ENCODE results near the gene TLR7.

The TLR7 gene

DNA sequence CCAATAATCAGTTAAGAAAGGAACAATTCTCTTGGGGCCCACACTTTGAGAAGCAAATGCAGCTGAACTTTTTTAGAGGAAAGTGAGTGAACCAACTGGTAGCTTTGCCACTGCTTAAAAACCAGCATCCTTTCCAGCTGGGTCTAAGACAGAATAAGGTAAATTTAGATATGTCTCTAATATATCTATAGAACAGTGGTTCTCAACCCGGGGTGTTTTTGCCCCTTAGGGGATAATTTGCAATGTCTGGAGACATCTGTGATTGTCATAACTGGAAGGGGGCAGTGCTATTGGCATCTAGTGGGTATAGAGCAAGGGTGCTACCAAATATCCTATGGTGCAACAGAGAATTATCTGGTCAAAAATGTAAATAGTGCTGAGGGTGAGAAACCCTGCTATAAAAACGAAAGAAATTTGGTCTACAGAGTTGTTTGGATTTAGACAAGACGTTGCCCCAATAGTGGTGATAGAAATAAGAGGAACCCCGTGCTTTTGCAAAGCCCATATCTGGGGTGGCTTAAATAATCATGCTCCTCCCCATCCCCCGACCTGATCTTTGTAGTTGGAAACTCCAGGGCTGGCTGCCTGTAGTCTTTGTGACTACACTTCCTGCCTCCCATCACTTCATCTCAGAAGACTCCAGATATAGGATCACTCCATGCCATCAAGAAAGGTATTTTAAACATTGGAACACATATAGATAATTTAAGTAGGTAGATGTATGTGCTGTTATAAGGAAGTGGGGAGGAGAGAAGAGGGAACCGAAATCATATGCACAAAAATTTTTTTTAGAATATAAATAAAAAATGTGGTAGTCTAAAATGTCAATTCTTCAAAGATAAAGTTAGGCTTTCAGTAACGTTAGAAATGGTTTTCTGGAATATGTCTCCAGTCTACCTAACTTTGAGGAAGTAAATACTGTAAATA is at the start of gene TLR7:
Gene TLR7 (plus strand): TSS at position 622 of the 927 bp plus-strand sequence. CDS start 507 bp downstream, outside the sequence.
- DNase-seq (ENCODE audit: low spot score) = no peak

DNA sequence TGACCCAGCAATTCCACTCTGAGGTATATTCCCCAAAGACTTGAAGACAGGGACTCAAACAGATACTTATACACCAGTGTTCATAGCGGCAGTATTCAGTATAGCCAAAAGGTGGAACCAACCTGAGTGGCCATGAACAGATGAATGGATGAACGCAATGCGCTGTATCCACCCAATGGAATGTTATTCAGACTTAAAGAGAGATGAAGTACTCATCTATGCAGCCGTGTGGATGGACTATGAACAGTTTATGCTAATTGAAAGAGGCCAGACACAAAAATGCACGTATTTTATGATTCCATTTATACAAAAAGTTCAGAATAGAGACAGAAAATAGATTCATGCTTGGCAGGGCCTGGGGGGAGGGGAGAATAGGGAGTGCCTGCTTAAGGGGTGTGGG is 49.3 kb upstream of the TLR7 start:
- DNase-seq (ENCODE audit: low spot score) = no peak

DNA sequence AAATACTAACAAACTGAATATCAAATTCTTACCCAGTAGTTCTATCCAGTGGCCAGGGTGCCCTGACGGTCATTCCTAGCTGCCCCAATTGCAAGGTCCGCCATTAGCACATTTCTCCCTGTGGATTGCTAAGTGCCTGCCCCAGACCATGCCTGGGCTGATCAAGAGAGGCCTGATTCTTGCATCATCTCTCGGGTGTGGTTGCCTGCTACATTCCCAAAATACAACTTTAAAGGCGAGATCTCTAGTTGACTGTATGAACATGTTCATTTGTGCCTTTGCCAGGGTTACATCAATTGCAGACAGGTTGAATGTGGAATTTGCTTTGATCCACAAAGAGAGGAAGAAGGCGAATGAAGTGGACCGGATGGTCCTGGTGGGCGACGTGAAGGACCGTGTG is 47.6 kb upstream of the TLR7 start:
- DNase-seq (ENCODE audit: low spot score) = no peak

DNA sequence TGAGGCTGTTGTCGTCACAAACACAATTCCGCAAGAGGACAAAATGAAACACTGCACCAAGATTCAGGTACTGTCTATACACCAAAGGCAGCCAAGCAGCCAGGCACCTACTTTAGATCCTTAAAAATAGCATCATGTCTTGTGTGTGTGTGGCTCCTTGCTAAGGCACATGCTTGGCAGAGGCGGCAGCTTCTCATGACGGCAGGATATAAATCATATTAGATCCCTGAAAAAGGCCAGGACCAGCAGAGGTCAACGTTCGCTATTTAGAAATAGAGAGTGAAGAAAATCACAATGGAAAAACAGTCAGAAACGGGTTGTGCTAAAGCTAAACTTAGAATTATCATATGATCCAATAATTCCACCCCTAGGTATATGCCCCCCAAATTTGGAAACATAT is 46.1 kb upstream of the TLR7 start:
- no peak for DNase-seq (ENCODE audit: low spot score)

DNA sequence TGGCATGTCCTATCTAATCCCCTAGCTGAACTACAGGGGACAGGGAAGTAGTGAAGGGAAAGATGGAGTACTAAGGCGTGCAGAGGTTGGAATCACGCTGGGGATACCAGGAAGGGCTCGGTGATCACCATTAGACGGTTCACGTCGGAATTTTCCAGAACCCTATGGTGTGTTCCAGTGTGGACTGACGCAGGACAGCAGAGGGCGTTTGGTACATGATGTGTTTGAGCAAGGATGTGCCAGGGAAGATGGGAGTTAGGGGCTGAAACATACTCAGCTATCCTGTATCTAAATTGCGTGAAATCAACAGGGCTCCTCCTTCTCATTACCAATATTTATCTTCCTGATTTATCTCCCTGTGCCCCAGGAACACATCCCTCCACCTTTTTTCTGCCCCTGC is 41.9 kb upstream of the TLR7 start:
- DNase-seq (ENCODE audit: low spot score) = no peak

DNA sequence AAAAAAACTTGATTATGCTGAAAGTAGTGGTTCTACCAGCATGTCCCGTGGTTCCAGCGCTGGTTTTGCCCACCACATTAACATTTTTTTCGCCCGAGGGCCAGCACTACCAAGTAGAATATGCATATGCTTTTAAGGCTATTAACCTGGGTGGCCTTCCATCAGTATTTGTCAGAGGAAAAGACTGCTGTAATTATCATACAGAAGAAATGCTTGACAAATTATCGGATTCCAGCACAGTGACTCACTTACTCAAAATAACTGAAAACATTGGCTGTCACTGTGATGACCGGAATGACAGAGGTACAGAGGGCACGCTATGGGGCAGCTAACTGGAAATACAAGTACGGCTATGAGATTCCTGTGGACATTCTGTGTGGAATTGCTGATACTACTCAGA is 41.1 kb upstream of the TLR7 start:
- DNase-seq (ENCODE audit: low spot score) = no peak

DNA sequence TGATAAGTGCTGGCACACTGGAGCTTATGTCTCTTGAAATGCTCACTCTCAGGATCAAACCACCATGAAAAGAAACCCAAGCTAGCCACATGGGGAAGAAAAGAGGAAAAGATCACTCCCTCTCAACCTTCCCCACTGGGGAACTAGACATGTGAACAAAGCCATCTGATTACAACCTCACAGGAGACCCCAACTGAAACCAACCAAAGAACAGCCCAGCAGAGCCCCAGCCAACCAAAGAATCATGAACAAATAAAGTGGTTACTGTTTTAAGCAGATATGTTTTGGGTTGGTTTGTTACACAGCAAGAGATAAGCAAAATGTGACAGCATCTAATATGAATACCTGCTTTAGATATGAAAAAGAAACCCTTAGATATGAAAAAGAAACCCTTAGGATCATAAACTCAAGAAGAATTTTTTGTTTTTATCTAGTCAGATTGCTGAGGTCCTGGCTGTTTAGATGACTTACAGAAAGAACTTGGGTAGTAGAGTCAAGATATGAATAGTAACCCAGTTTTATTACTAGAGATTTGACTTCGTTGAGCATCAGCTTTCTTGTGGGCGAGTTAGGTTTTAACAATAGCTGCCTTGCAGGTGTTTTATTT is 23.7 kb upstream of the TLR7 start:
- DNase-seq (ENCODE audit: low spot score) = no peak

DNA sequence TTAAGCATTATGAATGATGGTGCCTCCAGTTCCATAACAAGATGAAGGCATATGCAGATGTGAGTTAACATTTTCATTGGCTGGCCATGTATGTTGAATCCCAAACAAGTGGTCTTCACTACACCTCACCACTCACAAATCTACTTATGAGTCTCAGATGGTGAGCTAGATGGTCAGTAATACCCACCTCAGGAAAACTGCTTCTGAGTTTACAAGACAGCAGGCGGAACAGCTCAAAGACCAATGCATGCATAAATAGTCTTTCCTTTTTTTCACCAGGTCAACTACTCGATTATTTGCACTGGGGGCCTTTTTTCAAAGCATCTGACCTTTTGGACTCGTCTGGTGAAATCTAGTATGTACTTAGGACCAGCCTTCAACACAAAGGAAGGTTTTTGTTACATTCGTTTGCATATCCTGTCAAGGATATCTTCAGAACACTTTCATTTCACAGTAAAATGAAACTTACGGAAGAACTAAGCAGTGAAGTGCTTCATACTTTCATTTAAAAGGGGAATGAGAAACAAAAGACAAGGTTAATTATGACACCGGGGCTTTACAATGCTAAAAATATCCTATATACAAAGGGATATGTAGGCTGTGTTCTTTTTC is 23.1 kb upstream of the TLR7 start:
- DNase-seq (ENCODE audit: low spot score) = no peak

DNA sequence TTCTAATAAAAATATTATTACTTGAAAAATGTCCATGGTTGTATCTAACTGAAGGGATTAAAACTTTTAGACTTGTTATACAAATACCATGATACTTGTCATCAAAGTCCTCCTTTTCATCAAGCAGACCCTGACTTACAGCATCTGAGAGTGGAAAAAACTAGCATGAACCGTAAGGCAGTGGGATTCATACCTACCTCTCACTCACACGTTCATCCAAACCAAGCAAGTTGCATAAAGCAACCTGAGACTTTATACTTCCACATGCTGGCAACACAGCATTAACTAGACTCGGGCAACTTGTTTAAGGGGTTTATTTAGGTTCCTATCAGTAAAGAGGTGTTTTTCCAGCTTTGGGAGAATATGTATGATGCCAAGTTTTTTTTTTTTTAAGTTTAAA is 22.6 kb upstream of the TLR7 start:
- no peak for DNase-seq (ENCODE audit: low spot score)

DNA sequence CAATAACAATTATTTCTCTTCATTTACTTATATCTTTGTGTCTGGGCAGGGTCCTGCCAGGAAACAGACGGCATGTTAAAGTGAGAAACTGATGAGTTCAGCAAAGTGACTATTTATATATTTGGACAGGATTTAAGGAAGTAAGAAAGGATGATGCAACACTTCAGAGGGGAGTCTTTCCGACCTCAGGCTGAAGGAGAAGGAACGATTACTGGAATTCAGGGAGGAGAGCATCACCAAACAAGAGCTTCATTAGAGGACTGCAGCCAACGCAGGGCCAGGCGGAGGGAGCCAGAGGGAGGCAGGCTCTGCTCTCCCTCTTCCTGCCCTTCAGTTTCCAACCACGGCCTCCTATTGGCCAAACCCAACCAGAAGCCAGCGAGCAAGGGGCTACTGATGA is 1.5 kb upstream of the TLR7 start:
- DNase-seq (ENCODE audit: low spot score) = no peak

DNA sequence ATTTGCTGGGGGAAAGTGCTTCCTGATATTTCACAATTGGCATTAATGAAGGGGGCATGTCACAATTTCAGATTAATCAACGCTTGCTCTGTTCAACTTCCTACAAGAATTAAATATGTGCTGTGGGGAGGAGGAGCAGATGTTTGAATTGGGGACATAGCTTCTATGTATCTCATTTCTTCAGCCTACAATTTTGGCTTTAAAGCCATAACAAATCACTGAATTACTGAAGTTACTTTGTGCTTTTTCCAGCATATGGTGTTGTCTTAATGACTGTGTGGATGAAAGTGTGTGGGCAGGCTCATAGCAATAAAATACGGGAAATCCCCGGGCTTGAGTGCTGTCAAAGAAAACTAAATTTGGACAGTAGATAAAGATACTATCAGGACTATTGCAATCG is 813 bp downstream of the TLR7 start:
- DNase-seq (ENCODE audit: low spot score) = no peak

DNA sequence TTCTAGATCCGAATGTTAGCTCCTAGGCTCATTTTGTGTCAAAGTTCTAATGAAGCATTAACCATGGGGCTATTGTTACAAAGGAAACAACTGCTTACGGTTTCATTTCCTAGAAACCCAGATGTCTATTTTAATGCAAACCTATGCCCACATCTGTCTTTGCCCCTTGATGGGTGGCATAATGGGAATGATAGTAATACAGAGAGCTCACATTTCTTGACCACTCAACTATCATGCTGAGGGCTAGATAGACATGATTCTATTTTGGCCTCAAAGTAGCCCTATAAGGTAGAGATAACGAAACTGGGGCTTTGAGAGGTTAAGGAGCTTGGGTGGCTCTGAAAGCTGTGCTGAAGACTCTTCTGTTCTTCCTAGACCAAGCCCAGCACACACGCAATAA is 1.9 kb downstream of the TLR7 start:
- no peak for DNase-seq (ENCODE audit: low spot score)

DNA sequence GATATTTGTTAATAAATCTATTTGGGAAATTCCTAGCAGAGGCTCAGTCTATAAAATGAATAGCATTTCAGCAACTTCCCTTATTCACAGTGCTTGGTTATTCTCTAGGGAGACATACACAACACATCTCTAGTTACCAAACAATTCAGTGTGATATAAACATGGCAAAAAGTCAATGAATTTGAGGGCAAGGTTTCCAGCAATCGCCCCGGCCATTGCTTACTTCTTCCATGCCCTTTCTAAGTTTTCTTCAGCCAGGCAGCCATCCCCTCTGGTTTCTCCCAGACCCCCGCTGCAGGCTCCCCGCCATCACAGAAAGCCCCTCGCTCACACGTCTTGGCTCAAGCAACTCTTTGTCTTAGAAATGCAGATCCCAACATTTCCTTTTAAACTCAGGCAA is 4.4 kb downstream of the TLR7 start:
- DNase-seq (ENCODE audit: low spot score) = no peak

DNA sequence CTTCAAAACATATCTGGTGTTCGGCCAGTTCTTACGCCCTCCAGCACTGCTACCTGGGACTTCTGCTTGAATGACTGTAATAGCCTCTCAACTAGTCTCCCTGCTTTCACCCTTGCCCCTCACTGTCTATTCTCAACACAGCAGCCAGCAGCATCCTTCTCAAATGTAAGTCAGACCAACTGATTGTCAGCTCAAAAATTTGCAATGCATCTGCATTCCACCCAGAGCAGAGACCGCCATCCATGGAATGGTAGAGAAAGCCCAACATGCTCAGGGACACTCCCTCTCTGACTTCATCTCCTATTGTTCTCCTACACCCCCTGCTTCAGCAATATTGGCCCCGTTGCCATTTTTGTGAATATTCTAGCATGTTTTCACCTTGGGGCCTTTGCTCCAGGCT is 5.9 kb downstream of the TLR7 start:
- DNase-seq (ENCODE audit: low spot score) = no peak

DNA sequence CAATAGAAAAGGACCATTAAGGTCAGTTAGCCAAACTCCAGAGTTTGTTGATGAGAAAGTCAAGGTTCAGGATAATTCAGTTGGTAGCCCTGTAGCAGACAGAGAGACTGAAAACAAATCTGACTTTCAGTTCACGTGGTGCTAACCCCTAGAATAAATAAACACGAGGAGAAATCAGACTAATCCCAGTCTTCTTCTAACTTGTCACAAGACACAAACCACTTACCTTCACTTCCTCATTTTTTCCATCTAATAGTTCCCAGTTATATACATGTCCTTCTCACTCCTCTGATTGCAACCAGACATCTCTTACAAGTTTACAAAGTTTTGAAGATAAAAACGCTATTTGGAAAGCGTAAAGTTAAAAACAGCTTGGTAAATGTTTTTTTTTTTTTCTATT is 7.7 kb downstream of the TLR7 start:
- no peak for DNase-seq (ENCODE audit: low spot score)

DNA sequence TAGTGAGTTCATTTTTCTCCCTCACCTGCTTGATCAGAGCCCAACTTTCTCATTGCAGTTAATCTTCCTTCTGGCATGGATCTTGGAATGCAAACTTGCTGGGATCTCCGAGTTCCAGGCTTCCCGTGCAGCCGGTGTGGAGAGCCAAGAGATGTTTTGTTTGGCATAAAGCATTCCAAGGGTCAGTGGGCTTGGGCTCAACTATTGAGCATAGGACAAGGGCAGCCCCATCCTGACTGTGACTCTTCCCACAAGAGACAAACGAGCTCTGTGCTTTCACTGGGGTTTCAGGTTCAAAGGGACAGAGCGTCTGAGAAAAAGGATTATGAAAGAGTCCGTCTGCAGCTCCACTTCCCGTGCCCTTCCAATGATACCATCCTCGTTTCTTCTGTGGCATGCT is 10.5 kb downstream of the TLR7 start:
- DNase-seq (ENCODE audit: low spot score) = no peak

DNA sequence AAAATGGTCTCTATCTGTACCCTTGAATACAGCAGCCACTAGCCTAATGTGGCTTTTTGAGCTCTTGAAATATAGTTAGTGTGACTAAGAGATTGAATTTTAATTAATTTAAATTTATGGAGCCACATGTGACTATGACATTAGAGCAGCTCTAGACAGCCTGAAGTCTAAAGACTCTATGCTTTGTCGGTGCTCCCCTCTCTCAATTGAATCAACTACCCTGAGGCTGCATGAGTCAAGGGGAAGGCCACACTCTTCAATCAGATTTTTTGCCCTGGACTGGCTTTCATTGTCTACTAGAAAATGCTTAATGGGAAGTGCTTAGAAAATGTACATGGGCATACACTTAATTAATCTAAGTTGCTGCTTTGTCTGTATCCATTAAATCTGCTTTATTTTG is 11.7 kb downstream of the TLR7 start:
- no peak for DNase-seq (ENCODE audit: low spot score)

DNA sequence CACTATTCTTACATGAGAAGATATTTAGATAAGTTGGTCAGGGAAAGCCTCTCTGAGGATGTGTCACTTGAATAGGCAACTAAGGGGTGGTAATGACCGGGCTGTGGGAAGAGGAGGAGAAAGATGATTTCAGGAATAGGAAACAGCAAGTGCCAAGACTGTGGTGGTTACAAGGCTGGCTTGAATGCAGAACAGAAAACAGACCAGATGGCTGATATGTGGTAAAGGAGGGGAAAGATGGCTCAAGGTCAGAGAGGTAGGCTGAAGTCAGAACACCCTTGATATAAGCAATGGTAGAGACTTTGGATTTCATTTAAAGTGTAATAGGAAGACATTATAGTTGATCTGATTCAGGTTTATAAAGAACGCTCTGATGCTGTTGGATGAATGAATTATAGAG is 15.0 kb downstream of the TLR7 start:
- DNase-seq (ENCODE audit: low spot score) = no peak

DNA sequence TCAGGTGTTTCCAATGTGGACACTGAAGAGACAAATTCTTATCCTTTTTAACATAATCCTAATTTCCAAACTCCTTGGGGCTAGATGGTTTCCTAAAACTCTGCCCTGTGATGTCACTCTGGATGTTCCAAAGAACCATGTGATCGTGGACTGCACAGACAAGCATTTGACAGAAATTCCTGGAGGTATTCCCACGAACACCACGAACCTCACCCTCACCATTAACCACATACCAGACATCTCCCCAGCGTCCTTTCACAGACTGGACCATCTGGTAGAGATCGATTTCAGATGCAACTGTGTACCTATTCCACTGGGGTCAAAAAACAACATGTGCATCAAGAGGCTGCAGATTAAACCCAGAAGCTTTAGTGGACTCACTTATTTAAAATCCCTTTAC is 18.6 kb downstream of the TLR7 start:
- DNase-seq (ENCODE audit: low spot score) = no peak

DNA sequence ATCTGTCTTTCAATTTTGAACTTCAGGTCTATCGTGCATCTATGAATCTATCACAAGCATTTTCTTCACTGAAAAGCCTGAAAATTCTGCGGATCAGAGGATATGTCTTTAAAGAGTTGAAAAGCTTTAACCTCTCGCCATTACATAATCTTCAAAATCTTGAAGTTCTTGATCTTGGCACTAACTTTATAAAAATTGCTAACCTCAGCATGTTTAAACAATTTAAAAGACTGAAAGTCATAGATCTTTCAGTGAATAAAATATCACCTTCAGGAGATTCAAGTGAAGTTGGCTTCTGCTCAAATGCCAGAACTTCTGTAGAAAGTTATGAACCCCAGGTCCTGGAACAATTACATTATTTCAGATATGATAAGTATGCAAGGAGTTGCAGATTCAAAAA is 19.7 kb downstream of the TLR7 start:
- no peak for DNase-seq (ENCODE audit: low spot score)

DNA sequence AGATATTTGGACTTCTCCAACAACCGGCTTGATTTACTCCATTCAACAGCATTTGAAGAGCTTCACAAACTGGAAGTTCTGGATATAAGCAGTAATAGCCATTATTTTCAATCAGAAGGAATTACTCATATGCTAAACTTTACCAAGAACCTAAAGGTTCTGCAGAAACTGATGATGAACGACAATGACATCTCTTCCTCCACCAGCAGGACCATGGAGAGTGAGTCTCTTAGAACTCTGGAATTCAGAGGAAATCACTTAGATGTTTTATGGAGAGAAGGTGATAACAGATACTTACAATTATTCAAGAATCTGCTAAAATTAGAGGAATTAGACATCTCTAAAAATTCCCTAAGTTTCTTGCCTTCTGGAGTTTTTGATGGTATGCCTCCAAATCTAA is 20.3 kb downstream of the TLR7 start:
- no peak for DNase-seq (ENCODE audit: low spot score)

DNA sequence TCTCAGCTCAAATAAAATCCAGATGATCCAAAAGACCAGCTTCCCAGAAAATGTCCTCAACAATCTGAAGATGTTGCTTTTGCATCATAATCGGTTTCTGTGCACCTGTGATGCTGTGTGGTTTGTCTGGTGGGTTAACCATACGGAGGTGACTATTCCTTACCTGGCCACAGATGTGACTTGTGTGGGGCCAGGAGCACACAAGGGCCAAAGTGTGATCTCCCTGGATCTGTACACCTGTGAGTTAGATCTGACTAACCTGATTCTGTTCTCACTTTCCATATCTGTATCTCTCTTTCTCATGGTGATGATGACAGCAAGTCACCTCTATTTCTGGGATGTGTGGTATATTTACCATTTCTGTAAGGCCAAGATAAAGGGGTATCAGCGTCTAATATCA is 20.9 kb downstream of the TLR7 start:
- DNase-seq (ENCODE audit: low spot score) = no peak

DNA sequence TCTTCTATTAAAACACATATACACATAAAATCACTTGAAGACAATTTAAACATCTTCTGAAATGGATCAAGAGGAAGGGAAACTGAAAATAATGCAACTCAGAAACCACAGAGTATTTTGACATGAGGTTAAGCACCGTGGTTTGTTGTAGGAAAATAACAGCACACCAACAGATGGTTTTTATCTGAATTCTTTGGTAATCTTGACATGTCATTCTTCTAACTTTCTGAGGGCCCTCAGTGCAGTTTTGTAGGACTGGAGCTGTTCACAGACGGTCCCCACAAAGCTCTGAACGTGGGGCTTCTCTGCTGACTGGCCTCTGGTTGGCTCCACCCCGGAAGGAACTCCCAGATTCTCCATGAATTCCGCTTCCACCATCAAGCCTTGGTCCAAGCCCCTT is 23.6 kb downstream of the TLR7 start:
- DNase-seq (ENCODE audit: low spot score) = no peak

Measured in activated CD4-positive, alpha-beta T cell treated with anti-CD3 and anti-CD28 coated beads, Interleukin-2, Interleukin-4, amounts not matched to agents 100 ng/mL and 50 ng/mL, durations not matched to agents 16 hours and 8 hours (primary cell).